ENCODE results near the gene BCL10. TPM values are rescaled to one million over a fixed set of nuclear protein-coding genes. Genes with fewer than 3 reads are reported as not detected.

Gene BCL10
- total and polyA plus RNA-seq, 2 of the 13 experiments (the other 11 are each of a cell fraction or from before 2014, with no cell fraction given): 3.7 to 14.1 TPM

DNA sequence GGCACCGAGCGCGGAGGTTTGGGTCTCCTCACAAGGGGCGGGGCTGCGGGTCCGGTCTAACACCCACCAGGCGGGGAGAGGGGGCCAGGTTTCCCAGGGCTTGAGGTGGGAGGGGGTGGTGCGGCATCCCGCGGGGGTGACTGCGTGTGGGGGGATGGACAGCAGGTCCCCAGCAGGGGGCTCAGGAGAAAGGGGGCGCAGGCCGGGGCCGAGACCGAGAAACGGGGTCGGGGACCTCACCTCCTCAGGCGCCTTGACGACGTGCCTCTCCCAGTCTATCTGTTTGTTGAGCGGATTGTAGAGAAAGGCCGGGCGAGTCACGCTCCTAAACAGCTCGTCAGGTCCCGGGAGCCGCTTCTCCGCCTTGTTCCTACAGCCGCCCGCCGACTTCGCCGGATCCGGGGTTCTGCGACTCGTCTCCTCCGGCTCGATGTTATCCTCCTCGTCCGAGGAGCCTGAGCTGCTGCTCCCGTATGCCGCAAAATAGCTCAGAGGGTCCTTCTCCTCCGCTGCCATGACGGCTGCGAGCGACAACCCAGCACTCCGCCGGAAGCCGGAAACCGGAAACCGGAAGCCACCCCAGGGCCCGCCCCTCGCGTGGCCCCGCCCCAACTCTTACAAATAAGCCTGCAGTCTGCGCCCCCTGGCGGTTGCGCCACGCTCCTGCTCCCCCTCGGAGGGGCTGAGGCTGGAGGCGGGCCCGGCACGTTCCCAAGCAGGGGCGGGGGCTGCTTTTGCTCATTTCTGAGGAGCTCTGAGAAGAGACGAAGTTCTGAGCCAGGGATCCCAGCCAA, 17.1 kb downstream of the BCL10 start, which contains the start of gene C1orf52 (continued):
- TF ChIP-seq ZNF713 (CRISPR knock-in tag; IDR thresholded peaks at IDR 0.05): no peak
- TF ChIP-seq ZNF879 (CRISPR knock-in tag; IDR thresholded peaks at IDR 0.05): no peak
- peak; percentile 51 for TF ChIP-seq ZFX (CRISPR knock-in tag; IDR thresholded peaks at IDR 0.05; ENCODE audit: low read depth)
- peak; percentile 45; the same call in 1 of the 2 replicates for TF ChIP-seq CBX5 (CRISPR knock-in tag; IDR thresholded peaks at IDR 0.05; ENCODE audit: borderline replicate concordance)
- TF ChIP-seq, protein P1, sequence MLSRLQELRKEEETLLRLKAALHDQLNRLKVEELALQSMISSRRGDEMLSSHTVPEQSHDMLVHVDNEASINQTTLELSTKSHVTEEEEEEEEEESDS (CRISPR knock-in tag; IDR thresholded peaks at IDR 0.05; ENCODE audit: borderline replicate concordance): no peak
- peak; percentile 65; the same call in 1 of the 2 replicates for TF ChIP-seq MYC (CRISPR knock-in tag; IDR thresholded peaks at IDR 0.05; ENCODE audit: borderline replicate concordance)
- TF ChIP-seq, protein P2, sequence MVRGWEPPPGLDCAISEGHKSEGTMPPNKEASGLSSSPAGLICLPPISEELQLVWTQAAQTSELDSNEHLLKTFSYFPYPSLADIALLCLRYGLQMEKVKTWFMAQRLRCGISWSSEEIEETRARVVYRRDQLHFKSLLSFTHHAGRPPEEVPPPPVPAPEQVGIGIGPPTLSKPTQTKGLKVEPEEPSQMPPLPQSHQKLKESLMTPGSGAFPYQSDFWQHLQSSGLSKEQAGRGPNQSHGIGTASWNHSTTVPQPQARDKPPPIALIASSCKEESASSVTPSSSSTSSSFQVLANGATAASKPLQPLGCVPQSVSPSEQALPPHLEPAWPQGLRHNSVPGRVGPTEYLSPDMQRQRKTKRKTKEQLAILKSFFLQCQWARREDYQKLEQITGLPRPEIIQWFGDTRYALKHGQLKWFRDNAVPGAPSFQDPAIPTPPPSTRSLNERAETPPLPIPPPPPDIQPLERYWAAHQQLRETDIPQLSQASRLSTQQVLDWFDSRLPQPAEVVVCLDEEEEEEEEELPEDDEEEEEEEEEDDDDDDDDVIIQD (CRISPR knock-in tag; IDR thresholded peaks at IDR 0.05; ENCODE audit: low read depth): peak; percentile 34; the same call in 1 of the 2 replicates
- TF ChIP-seq ZNF691 (CRISPR knock-in tag; IDR thresholded peaks at IDR 0.05; ENCODE audit: borderline replicate concordance, low read depth): peak; percentile 58; the same call in 1 of the 2 replicates
- peak; percentile 73 for TF ChIP-seq RBFOX2 (IDR thresholded peaks at IDR 0.05; ENCODE audit: low read depth, low read length)
- no peak for TF ChIP-seq SRSF1 (optimal IDR thresholded peaks at IDR 0.05; ENCODE audit: low read depth, low read length)
- TF ChIP-seq, protein P3, sequence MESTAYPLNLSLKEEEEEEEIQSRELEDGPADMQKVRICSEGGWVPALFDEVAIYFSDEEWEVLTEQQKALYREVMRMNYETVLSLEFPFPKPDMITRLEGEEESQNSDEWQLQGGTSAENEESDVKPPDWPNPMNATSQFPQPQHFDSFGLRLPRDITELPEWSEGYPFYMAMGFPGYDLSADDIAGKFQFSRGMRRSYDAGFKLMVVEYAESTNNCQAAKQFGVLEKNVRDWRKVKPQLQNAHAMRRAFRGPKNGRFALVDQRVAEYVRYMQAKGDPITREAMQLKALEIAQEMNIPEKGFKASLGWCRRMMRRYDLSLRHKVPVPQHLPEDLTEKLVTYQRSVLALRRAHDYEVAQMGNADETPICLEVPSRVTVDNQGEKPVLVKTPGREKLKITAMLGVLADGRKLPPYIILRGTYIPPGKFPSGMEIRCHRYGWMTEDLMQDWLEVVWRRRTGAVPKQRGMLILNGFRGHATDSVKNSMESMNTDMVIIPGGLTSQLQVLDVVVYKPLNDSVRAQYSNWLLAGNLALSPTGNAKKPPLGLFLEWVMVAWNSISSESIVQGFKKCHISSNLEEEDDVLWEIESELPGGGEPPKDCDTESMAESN (CRISPR knock-in tag; conservative IDR thresholded peaks at IDR 0.05): peak; percentile 86
- no peak for TF ChIP-seq HOXD1 (CRISPR knock-in tag; IDR thresholded peaks at IDR 0.05)
- TF ChIP-seq, protein P4, sequence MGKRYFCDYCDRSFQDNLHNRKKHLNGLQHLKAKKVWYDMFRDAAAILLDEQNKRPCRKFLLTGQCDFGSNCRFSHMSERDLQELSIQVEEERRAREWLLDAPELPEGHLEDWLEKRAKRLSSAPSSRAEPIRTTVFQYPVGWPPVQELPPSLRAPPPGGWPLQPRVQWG (CRISPR knock-in tag; IDR thresholded peaks at IDR 0.05; ENCODE audit: borderline replicate concordance, low read depth): no peak
- peak; percentile 39; the same call in 1 of the 2 replicates for TF ChIP-seq SOX5 (CRISPR knock-in tag; IDR thresholded peaks at IDR 0.05; ENCODE audit: borderline replicate concordance)
- no peak for TF ChIP-seq BRD4 (CRISPR knock-in tag; IDR thresholded peaks at IDR 0.05)
- TF ChIP-seq ZFP37 (CRISPR knock-in tag; IDR thresholded peaks at IDR 0.05; ENCODE audit: borderline replicate concordance): no peak
- TF ChIP-seq DR1 (CRISPR knock-in tag; IDR thresholded peaks at IDR 0.05): 0 out of 2 replicates have a peak, but pooled peaks have one; percentile 50
- TF ChIP-seq ZC3H4 (CRISPR knock-in tag; IDR thresholded peaks at IDR 0.05; ENCODE audit: borderline replicate concordance): no peak
- peak; percentile 14; the same call in 1 of the 2 replicates for TF ChIP-seq CREB1 (IDR thresholded peaks at IDR 0.05)
- TF ChIP-seq CREB1 (CRISPR knock-in tag; IDR thresholded peaks at IDR 0.05): peak; percentile 74; the same call in 1 of the 2 replicates
- TF ChIP-seq TEAD3 (CRISPR knock-in tag; optimal IDR thresholded peaks at IDR 0.05; ENCODE audit: borderline replicate concordance): peak; percentile 71
- no peak for TF ChIP-seq ZNF530 (CRISPR knock-in tag; IDR thresholded peaks at IDR 0.05; ENCODE audit: low read depth)
- TF ChIP-seq TSC22D2 (CRISPR knock-in tag; IDR thresholded peaks at IDR 0.05; ENCODE audit: borderline replicate concordance): 0 out of 2 replicates have a peak, but pooled peaks have one; percentile 45
- TF ChIP-seq ZNF263 (CRISPR knock-in tag; IDR thresholded peaks at IDR 0.05): no peak
- no peak for TF ChIP-seq SKI (IDR thresholded peaks at IDR 0.05; ENCODE audit: partially characterized antibody)
- TF ChIP-seq, protein P5, sequence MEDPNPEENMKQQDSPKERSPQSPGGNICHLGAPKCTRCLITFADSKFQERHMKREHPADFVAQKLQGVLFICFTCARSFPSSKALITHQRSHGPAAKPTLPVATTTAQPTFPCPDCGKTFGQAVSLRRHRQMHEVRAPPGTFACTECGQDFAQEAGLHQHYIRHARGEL (CRISPR knock-in tag; IDR thresholded peaks at IDR 0.05): no peak
